Prostate gland (tissue), 2 donors: ENCODE results near the gene SLC39A12.

Experiments used
- CTCF ChIP-seq, 4 experiments: fragments of 200-600 bp in 2 of 4; fragments of 450-650 bp in 2 of 4; sonication (generic) in 2 of 4; IDR thresholded peaks; 1 replicate in 3 of 4; 2 replicates in 1 of 4; pipeline ENCODE4 v1.5.1; 2016 to 2019; ENCODE audit warnings: antibody characterized with exemption in 4 of 4, mild to moderate bottlenecking in 2 of 4, moderate library complexity in 2 of 4
- POLR2A ChIP-seq: fragments of 450-650 bp; IDR thresholded peaks from one replicate; pipeline ENCODE4 v1.6.1; 2016; ENCODE audit warnings: antibody characterized with exemption, mild to moderate bottlenecking
- POLR2AphosphoS5 ChIP-seq: sonication (generic); formaldehyde crosslinking; IDR thresholded peaks from one replicate; pipeline ENCODE4 v1.6.1; 2017; ENCODE audit warnings: antibody characterized with exemption

- no peak for TF ChIP-seq CTCF (IDR thresholded peaks at IDR 0.05)
- no peak for TF ChIP-seq POLR2A
- no peak for TF ChIP-seq POLR2AphosphoS5
Observed at GRCh38 chr10:18079665-18080295, 128.1 kb downstream of the SLC39A12 start.
